ENCODE measurements around the gene ALOX5.

Gene ALOX5

DNA sequence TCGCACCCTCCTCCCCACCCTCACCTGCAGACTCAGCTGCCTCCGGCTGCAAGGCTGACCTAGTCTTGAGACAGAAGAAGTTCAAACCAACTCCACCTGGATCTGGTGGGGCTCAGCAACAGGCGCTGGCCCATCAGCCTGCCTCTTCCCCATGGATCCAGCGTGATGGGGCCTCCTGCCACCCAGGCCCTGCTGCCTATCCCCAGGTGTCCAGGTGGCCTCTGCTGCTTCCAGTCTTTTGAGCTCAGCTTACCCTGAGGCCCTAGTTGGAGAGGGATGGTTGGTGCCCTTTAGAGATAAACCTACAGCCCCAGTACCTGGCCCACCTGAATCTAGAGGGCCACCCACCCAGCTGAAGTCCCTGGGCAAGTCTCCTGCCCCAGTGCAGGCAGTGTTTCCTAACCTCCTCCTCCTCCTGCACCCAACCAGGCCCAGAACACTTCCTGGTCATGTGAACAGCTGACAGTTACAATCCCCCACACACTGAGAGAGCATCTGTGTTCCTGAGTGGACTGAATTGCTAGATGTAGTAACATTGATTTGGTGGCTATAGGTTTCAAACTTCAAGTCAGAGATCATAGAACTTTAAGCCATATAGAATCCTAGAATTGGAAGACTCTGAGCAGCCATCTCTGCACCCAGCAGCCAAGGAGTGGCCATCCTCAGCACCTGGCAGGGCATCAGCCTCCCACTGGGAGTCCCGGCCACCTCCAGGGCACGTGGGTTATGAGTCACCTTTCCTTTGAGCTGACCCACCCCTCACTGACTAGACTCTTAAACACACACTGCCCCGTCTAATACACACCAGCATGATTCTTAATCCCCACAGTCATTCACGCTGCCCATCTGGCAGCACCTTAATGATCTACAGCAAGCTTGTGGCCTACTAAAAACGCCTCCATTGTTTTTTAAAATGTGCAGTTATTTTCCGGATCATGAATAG lies 51.9 kb downstream of the ALOX5 start:
- H3K27ac ChIP-seq (ENCODE audit: low read depth, low read length, severe bottlenecking), result no peak overlapping the region
- no peaks in the 10 kb centered on the region for H3K4me1 ChIP-seq (ENCODE audit: control insufficient read depth, insufficient read depth, low read length, poor library complexity, severe bottlenecking)
- H3K36me3 ChIP-seq (ENCODE audit: control insufficient read depth, insufficient read depth, low read length), result no peaks in the 10 kb centered on the region
- H3K9me3 ChIP-seq (ENCODE audit: control insufficient read depth, low read length), result no peaks in the 10 kb centered on the region
- 79 to 93% methylated on average over 6 to 8 of the region's 10 CpGs for WGBS, 2 experiments (ENCODE audit: insufficient coverage in 2 of 2)
- H3K4me3 ChIP-seq (ENCODE audit: extremely low read depth, insufficient read depth, low read length, poor library complexity, severe bottlenecking), result no peak overlapping the region

DNA sequence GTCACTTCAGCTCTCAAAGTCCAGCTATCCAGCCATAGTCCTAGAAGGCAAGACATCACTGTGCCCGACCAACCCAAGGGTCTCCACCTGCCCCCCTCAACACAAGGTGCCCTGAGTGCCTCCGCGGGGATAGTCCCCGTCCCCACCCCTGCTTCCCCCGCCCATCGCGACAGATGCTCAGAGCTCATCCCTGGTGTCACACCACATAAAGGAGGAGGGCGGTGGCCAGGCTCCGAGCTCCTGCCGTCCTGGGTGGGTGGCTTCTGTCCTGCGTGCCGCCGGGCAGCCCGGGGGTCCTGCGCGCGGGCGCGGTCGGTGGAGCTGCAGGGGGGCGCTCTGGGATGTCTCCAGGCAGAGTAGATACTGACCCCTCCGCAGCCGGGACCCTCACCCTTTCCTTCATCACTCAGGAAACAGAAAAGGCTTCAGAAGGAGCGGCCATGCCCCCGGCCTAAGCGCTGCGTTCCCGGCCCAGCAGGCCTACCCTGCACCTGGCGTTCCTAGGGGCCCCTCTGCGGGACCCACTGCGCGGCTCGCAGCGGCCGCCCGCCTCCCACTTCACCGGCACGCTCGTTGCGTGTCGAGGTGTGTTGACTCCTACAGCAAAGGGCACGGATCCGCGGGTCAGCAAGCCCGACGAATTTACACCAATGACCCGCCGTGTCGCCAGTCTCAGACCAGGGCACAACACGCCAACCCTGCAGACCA lies 53.4 kb downstream of the ALOX5 start:
- H3K4me3 ChIP-seq (ENCODE audit: extremely low read depth, insufficient read depth, low read length, poor library complexity, severe bottlenecking), result no peak overlapping the region
- H3K4me1 ChIP-seq (ENCODE audit: control insufficient read depth, insufficient read depth, low read length, poor library complexity, severe bottlenecking), result no peaks in the 10 kb centered on the region
- no peaks in the 10 kb centered on the region for H3K9me3 ChIP-seq (ENCODE audit: control insufficient read depth, low read length)
- no peak overlapping the region for H3K27ac ChIP-seq (ENCODE audit: low read depth, low read length, severe bottlenecking)
- no peaks in the 10 kb centered on the region for H3K36me3 ChIP-seq (ENCODE audit: control insufficient read depth, insufficient read depth, low read length)
- 93 to 95% methylated on average over 36 to 50 of the region's 50 CpGs for WGBS, 2 experiments (ENCODE audit: insufficient coverage in 2 of 2)

DNA sequence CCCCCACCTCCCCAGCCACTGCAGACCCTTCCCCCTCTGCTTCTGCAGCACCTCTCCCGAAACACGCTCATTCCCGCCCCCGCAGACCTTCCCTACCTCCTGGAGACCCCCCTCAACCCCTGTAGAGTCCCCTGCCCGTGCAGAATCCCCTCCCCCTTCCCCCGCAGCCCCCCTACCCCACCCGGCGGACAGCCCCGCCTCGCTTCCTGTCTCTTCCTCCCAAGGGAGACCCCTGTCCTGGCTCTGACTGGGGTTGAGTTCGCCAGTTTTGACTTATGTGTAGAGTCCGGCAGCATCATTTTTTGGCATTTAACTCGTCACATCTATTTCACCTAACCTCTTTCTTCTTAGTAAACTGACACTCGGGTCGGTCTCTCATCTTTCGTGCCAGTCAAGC lies 54.0 kb downstream of the ALOX5 start:
- Histone ChIP-seq H3K4me1 (ENCODE audit: control insufficient read depth, insufficient read depth, low read length, poor library complexity, severe bottlenecking) (no peaks in the 10 kb centered on the region), H3K36me3 (ENCODE audit: control insufficient read depth, insufficient read depth, low read length) (no peaks in the 10 kb centered on the region), H3K9me3 (ENCODE audit: control insufficient read depth, low read length) (no peaks in the 10 kb centered on the region), H3K4me3 (ENCODE audit: extremely low read depth, insufficient read depth, low read length, poor library complexity, severe bottlenecking) (no peak overlapping the region), H3K27ac (ENCODE audit: low read depth, low read length, severe bottlenecking) (no peak overlapping the region)
- 75 to 91% methylated on average over 6 to 7 of the region's 16 CpGs for WGBS, 2 experiments (ENCODE audit: insufficient coverage in 2 of 2)

DNA sequence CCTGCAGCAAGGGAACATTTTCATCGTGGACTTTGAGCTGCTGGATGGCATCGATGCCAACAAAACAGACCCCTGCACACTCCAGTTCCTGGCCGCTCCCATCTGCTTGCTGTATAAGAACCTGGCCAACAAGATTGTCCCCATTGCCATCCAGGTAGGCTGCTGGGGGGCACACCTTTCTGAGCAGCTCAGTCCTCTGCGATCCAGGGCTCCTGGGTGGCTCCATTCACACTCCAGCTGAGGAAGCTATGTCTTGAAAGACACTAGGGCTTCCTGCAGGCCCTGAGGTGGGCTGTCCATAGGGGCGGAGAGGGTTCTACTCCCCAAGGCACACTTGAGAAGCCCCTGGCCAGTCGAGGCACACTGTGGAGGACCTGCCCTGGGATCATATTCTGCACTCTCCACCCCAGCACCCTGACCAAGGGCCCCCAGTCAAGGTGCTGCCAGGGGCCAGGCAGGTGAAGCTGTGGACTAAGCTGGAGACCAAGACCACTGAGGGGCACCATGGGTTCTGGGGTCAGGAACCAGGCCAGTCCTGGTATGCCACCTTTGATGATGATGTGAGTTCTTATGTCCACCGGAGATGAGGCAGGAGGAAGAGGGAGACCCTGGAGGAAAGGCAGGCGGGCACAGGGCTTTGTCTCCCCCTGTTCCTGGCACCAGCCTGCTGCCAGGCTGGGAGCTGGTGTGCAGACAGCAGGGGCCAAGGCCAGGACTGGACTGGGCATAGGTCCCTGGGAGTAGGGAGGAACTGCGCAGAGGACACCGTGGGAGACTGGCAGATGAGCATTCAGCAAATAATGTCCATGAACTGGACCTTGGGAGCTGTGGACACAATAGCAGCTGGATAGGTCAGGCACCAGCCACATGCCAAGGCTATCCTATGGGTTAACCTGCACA lies 54.8 kb downstream of the ALOX5 start:
- Histone ChIP-seq H3K36me3 (ENCODE audit: control insufficient read depth, insufficient read depth, low read length) (no peaks in the 10 kb centered on the region), H3K9me3 (ENCODE audit: control insufficient read depth, low read length) (no peaks in the 10 kb centered on the region), H3K4me3 (ENCODE audit: extremely low read depth, insufficient read depth, low read length, poor library complexity, severe bottlenecking) (no peak overlapping the region), H3K27ac (ENCODE audit: low read depth, low read length, severe bottlenecking) (no peak overlapping the region), H3K4me1 (ENCODE audit: control insufficient read depth, insufficient read depth, low read length, poor library complexity, severe bottlenecking) (no peaks in the 10 kb centered on the region)
- 85 to 91% methylated on average over 6 to 9 of the region's 10 CpGs for WGBS, 2 experiments (ENCODE audit: insufficient coverage in 2 of 2)

DNA sequence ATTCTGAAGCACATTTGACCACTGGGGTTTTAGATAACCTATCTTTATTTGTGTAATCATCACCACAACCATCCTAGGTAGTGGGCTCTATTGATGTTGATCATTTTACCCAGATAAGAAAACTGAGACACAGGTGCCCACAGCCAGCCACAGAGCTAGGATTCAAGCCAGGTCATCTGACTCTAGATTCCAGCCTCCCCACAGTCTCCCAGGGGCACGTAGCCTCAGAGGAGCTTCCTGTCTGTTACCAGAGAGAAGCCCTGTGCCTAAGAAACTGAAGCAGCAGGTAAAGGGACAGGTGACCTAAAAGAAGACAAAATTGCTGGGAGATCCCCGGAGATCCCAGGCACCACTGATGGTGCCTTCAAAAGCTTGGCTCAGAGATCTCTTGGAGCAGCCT lies 55.8 kb downstream of the ALOX5 start:
- H3K27ac ChIP-seq (ENCODE audit: low read depth, low read length, severe bottlenecking), result no peak overlapping the region
- no peaks in the 10 kb centered on the region for H3K9me3 ChIP-seq (ENCODE audit: control insufficient read depth, low read length)
- no peaks in the 10 kb centered on the region for H3K4me1 ChIP-seq (ENCODE audit: control insufficient read depth, insufficient read depth, low read length, poor library complexity, severe bottlenecking)
- H3K4me3 ChIP-seq (ENCODE audit: extremely low read depth, insufficient read depth, low read length, poor library complexity, severe bottlenecking), result no peak overlapping the region
- H3K36me3 ChIP-seq (ENCODE audit: control insufficient read depth, insufficient read depth, low read length), result no peaks in the 10 kb centered on the region
- 62 to 89% methylated on average over 2 of the region's 2 CpGs for whole genome bisulfite sequencing, 2 experiments (ENCODE audit: insufficient coverage in 2 of 2)

DNA sequence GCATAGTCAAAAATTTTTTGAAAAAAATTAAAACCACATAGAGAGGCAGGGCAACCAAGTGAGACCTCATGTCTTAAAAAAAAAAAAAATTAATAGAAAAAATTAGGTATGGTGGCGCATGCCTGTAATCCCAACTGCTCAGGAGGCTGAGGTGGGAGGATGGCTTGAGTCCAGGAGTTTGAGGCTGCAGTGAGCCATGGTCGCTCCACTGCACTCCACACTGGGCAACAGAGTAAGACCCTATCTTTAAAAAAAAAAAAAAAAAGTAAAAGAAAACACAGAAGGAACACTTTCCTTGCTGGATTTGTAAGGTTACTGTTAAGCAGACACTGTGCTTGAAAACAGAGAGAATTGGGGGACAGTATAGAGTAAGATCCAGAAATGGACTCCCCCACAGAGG lies 58.1 kb downstream of the ALOX5 start:
- WGBS, 2 experiments (ENCODE audit: insufficient coverage in 2 of 2), result 83% methylated on average over 1 of the region's 2 CpGs; no CpG with 5 or more reads in 1 of the 2 experiments
- Histone ChIP-seq H3K36me3 (ENCODE audit: control insufficient read depth, insufficient read depth, low read length) (no peaks in the 10 kb centered on the region), H3K9me3 (ENCODE audit: control insufficient read depth, low read length) (no peaks in the 10 kb centered on the region), H3K27ac (ENCODE audit: low read depth, low read length, severe bottlenecking) (no peak overlapping the region), H3K4me1 (ENCODE audit: control insufficient read depth, insufficient read depth, low read length, poor library complexity, severe bottlenecking) (no peaks in the 10 kb centered on the region), H3K4me3 (ENCODE audit: extremely low read depth, insufficient read depth, low read length, poor library complexity, severe bottlenecking) (no peak overlapping the region)

DNA sequence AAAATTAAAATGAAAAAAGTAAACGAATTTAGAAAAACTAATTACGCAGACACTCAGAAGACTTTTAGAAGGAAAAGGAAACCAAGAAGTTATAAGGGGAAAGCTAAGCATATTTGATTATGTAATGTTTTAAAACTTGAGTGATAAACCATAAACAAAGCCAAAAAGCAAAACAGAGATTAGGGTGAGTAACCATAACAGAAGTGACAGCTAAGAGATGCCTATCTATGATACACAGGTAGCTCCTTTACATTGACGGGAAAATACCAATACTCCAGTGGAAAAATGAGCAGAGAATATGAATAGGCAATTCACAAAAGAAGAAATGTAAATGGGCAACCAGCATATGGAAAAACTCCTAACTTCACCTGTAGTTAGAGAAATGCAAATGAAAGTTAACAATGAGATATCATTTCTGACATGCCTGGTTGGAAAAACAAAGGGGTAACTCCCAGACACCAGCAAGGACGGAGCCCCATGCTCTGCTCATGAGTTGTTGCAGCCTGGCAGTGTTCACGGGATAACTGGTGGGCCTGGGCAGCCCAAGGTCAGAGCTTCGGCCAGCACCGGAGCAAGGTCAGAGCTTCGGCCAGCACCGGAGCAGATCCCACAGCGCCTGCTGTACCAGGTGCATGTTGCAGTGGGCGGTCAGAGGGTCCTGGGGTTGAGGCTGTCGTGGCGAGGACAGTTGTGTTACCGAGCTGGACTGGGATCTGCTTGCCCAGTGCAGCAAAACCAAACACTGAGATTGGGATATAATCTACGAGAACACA lies 58.9 kb downstream of the ALOX5 start:
- 87 to 92% methylated on average over 14 to 15 of the region's 15 CpGs for WGBS, 2 experiments (ENCODE audit: insufficient coverage in 2 of 2)
- peaks cover 5% of the 10 kb centered on the region for H3K9me3 ChIP-seq (ENCODE audit: control insufficient read depth, low read length)
- H3K27ac ChIP-seq (ENCODE audit: low read depth, low read length, severe bottlenecking), result no peak overlapping the region
- H3K4me3 ChIP-seq (ENCODE audit: extremely low read depth, insufficient read depth, low read length, poor library complexity, severe bottlenecking), result no peak overlapping the region
- H3K36me3 ChIP-seq (ENCODE audit: control insufficient read depth, insufficient read depth, low read length), result no peaks in the 10 kb centered on the region
- no peaks in the 10 kb centered on the region for H3K4me1 ChIP-seq (ENCODE audit: control insufficient read depth, insufficient read depth, low read length, poor library complexity, severe bottlenecking)

DNA sequence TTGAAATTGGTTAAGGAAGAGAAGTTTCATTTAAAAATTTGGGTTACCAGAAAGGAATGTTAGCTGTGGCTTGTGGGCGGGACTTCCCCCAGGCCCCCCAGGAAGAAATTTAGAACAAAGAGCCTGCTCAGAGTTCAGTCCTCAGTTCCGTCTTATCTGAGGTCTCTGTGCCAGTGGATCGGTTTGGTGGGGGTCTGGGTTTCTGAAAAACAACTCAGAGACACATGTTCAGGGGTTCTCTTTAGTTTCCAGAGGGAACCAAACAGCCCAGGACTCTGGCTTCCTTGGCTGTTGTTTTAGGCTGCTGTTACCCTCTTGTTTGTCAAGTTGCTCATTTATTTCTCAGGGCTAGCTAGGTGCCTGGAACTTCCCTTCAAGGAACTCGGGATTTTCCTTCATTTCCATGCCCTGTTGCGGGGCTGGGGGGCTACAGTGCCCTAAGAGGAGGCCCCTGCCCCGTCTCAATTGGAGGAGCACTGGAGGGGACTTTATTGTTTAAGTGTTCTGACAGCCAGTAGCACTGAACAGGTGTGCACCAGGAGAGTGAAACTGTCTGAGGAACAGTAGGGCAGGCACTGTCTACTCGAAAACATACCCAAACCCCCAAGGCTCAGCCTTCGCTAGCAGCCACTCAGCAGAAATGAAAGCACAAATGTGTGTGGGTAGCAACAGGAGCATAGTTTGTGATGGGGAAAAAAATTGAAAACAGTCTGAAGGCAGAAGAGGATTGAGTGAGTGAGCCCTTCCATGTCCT lies 59.9 kb downstream of the ALOX5 start:
- peaks cover 8% of the 10 kb centered on the region for H3K9me3 ChIP-seq (ENCODE audit: control insufficient read depth, low read length)
- no peak overlapping the region for H3K27ac ChIP-seq (ENCODE audit: low read depth, low read length, severe bottlenecking)
- 79 to 85% methylated on average over 2 to 7 of the region's 8 CpGs for WGBS, 2 experiments (ENCODE audit: insufficient coverage in 2 of 2)

DNA sequence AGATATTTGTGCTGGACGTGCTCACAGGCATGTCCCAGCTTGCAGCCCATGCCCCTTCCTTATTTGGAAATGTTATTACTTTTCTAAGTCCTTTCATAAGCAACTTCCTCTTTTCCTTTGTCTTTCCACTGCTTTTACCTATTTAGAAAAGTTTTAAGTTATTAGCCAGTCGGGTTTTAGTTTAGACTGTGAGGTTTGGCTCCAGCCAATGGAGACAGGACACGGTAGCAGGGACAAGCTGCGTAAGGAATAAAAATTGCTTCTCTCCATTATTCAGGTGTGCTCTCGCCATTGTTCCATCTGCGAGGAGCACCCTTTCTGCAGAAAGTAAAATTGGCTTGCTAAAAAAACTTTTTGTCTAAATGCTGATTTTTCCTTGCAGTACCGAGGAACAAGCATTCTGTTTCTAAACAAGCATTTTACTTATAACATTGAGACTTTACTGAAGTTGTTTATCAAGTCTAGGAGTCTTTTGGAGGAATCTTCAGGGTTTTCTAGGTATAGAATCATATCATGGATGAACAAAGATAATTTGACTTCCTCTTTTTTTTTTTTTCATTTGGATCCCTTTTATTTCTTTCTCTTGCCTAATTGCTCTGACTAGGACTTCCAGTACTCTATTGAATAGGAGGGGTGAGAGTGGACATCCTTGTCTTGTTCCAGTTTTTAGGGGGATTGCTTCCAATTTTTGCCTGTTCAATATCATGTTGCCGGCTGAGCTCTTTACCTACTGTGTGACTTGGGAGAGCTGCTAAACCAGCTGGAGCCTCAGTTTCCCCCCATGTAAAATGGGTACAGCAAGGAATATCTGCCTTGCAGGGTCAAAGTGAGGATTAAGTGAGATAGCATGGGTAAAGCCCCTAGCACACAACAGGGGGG lies 63.8 kb downstream of the ALOX5 start:
- Histone ChIP-seq H3K4me1 (ENCODE audit: control insufficient read depth, insufficient read depth, low read length, poor library complexity, severe bottlenecking) (peaks cover 7% of the 10 kb centered on the region), H3K9me3 (ENCODE audit: control insufficient read depth, low read length) (peaks cover 8% of the 10 kb centered on the region), H3K4me3 (ENCODE audit: extremely low read depth, insufficient read depth, low read length, poor library complexity, severe bottlenecking) (no peak overlapping the region), H3K36me3 (ENCODE audit: control insufficient read depth, insufficient read depth, low read length) (no peaks in the 10 kb centered on the region), H3K27ac (ENCODE audit: low read depth, low read length, severe bottlenecking) (no peak overlapping the region)
- WGBS, 2 experiments (ENCODE audit: insufficient coverage in 2 of 2), result 100% methylated on average over 4 to 6 of the region's 8 CpGs

More for the DNA sequence above, 59.9 kb downstream of the ALOX5 start:
- Histone ChIP-seq H3K36me3 (ENCODE audit: control insufficient read depth, insufficient read depth, low read length) (no peaks in the 10 kb centered on the region), H3K4me1 (ENCODE audit: control insufficient read depth, insufficient read depth, low read length, poor library complexity, severe bottlenecking) (peaks cover 2% of the 10 kb centered on the region), H3K4me3 (ENCODE audit: extremely low read depth, insufficient read depth, low read length, poor library complexity, severe bottlenecking) (no peak overlapping the region)
